ENCODE data around the gene LPCAT3. TPM values are rescaled to one million over a fixed set of nuclear protein-coding genes. Genes with fewer than 3 reads are reported as not detected.

The LPCAT3 gene
- total RNA-seq, 1 donor from 2014 or later, result 14.9 TPM

- no peak for DNase-seq (ENCODE audit: low read depth)
- H3K4me3 ChIP-seq (ENCODE audit: low read depth, low read length), result no peak overlapping the region
- no peak for TF ChIP-seq CTCF (conservative IDR thresholded peaks at IDR 0.05; ENCODE audit: low read depth, low read length)
Measured at GRCh38 chr12:7035463-7035862, 17.2 kb upstream of the LPCAT3 start.

GRCh38 chr12:7034464-7034863 lies 16.2 kb upstream of the LPCAT3 start:
- TF ChIP-seq CTCF (conservative IDR thresholded peaks at IDR 0.05; ENCODE audit: low read depth, low read length), result no peak

GRCh38 chr12:7032990-7033389 lies 14.7 kb upstream of the LPCAT3 start:
- no peak for TF ChIP-seq CTCF (conservative IDR thresholded peaks at IDR 0.05; ENCODE audit: low read depth, low read length)
- no peak for DNase-seq (ENCODE audit: low read depth)
- H3K4me3 ChIP-seq (ENCODE audit: low read depth, low read length), result no peak overlapping the region

More at GRCh38 chr12:7034464-7034863, 16.2 kb upstream of the LPCAT3 start:
- no peak for DNase-seq (ENCODE audit: low read depth)
- no peak overlapping the region for H3K4me3 ChIP-seq (ENCODE audit: low read depth, low read length)

GRCh38 chr12:7031306-7031705 lies 13.0 kb upstream of the LPCAT3 start:
- no peak for DNase-seq (ENCODE audit: low read depth)
- H3K4me3 ChIP-seq (ENCODE audit: low read depth, low read length), result no peak overlapping the region
- TF ChIP-seq CTCF (conservative IDR thresholded peaks at IDR 0.05; ENCODE audit: low read depth, low read length), result no peak

GRCh38 chr12:7026854-7027253 lies 8.6 kb upstream of the LPCAT3 start:
- H3K4me3 ChIP-seq (ENCODE audit: low read depth, low read length), result no peak overlapping the region
- DNase-seq (ENCODE audit: low read depth), result no peak
- TF ChIP-seq CTCF (conservative IDR thresholded peaks at IDR 0.05; ENCODE audit: low read depth, low read length), result no peak

GRCh38 chr12:7023114-7023513 lies 4.8 kb upstream of the LPCAT3 start:
- no peak overlapping the region for H3K4me3 ChIP-seq (ENCODE audit: low read depth, low read length)
- TF ChIP-seq CTCF (conservative IDR thresholded peaks at IDR 0.05; ENCODE audit: low read depth, low read length), result no peak
- DNase-seq (ENCODE audit: low read depth), result no peak

GRCh38 chr12:7021956-7022355 lies 3.7 kb upstream of the LPCAT3 start:
- DNase-seq (ENCODE audit: low read depth), result no peak
- TF ChIP-seq CTCF (conservative IDR thresholded peaks at IDR 0.05; ENCODE audit: low read depth, low read length), result no peak

More at GRCh38 chr12:7021956-7022355, 3.7 kb upstream of the LPCAT3 start:
- no peak overlapping the region for H3K4me3 ChIP-seq (ENCODE audit: low read depth, low read length)

Data from epithelial cell of proximal tubule (primary cell).